Glutamatergic neuron (in vitro differentiated cells): ENCODE results near the gene GALNS. TPM values are rescaled to one million over a fixed set of nuclear protein-coding genes. Genes with fewer than 3 reads are reported as not detected.

Experiments
- DNase-seq: peaks from one replicate; pipeline ENCODE4 v3.0.0; 2022
- H3K27ac Mint-ChIP-seq: one replicate; pipeline ENCODE4 v1.8.0; 2020; ENCODE audit warnings: mild to moderate bottlenecking, mixed read lengths, inconsistent platforms; ENCODE audit not compliant: unreplicated experiment
- H3K27me3 Mint-ChIP-seq: one replicate; pipeline ENCODE4 v1.8.0; 2020; ENCODE audit warnings: mild to moderate bottlenecking, moderate library complexity, mixed read lengths, inconsistent platforms; ENCODE audit not compliant: unreplicated experiment
- H3K36me3 Mint-ChIP-seq: one replicate; pipeline ENCODE4 v1.8.0; 2020; ENCODE audit warnings: mild to moderate bottlenecking, mixed read lengths, inconsistent platforms; ENCODE audit not compliant: unreplicated experiment
- H3K4me1 Mint-ChIP-seq: one replicate; pipeline ENCODE4 v1.8.0; 2020; ENCODE audit warnings: mild to moderate bottlenecking, low read depth, mixed read lengths, inconsistent platforms; ENCODE audit not compliant: unreplicated experiment
- H3K4me3 Mint-ChIP-seq: one replicate; pipeline ENCODE4 v1.8.0; 2020; ENCODE audit warnings: mild to moderate bottlenecking, mixed read lengths, inconsistent platforms; ENCODE audit not compliant: unreplicated experiment
- H3K9me3 Mint-ChIP-seq: one replicate; pipeline ENCODE4 v1.8.0; 2020; ENCODE audit warnings: mild to moderate bottlenecking, moderate library complexity, mixed read lengths, inconsistent platforms; ENCODE audit not compliant: unreplicated experiment
- total RNA-seq: library from RNA; stranded (reverse); fragmentation: NEBNext Ultra II Directional; extraction: Animal tissue kit (Norgen Biotek cat#: 25700); gene quantifications from one replicate; pipeline ENCODE4 v1.2.1, GENCODE V29; 2021; ENCODE audit not compliant: unreplicated experiment
- TF ChIP-seq, protein P1 (sequence below): fragments of 200-600 bp; sonication (generic); IDR thresholded peaks from one replicate; pipeline ENCODE4 v1.5.0; 2021; ENCODE audit not compliant: partially characterized antibody, unreplicated experiment

Gene GALNS
- total RNA-seq, 1 donor from 2014 or later: 31.7 TPM

DNA sequence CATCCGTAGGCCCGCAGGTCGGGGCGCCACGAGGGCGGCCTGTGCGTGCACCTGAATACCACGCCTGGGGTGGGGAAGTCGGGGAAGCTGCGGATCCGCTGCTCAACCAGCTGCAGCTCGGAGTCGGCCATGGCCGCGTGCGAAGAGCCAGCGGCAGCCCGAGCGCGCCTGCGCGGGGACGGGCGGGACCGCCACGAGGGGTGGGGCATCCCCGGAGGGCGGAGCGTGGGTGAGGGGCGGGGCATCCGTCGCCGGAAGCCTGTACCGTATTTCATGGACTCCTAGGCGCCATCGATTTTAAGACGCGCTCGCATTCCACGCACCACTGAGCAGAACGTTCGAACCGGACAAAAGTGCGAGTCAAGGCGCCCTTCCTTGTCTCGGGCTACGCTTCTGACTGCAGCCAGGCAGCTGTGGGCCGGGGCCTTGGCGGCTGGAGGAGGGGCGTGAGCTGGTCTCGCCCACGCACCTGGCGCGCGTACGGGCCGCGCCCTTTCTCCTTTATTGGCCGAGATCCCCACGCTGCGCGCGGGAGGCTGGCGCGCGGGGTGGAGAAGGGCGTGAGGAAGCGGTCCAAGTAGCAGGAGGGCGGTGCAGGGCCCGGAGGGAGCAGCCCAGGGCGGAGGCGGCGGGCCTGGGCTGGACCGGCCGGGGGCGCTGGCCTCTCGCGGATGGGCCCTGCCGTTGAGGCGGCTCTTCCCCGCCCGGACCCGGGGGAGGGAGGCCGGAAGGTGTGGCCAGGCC, 44.8 kb downstream of the GALNS start, which contains the start of gene APRT:
TSS of gene APRT (minus strand) at position 160 of the 744 bp plus-strand sequence. CDS start at position 131, 29 bp downstream.
- H3K36me3 Mint-ChIP-seq: no peaks in the 10 kb centered on the region
- H3K4me1 Mint-ChIP-seq: peaks cover 4% of the 10 kb centered on the region
- H3K9me3 Mint-ChIP-seq: no peaks in the 10 kb centered on the region
- TF ChIP-seq, protein P1, sequence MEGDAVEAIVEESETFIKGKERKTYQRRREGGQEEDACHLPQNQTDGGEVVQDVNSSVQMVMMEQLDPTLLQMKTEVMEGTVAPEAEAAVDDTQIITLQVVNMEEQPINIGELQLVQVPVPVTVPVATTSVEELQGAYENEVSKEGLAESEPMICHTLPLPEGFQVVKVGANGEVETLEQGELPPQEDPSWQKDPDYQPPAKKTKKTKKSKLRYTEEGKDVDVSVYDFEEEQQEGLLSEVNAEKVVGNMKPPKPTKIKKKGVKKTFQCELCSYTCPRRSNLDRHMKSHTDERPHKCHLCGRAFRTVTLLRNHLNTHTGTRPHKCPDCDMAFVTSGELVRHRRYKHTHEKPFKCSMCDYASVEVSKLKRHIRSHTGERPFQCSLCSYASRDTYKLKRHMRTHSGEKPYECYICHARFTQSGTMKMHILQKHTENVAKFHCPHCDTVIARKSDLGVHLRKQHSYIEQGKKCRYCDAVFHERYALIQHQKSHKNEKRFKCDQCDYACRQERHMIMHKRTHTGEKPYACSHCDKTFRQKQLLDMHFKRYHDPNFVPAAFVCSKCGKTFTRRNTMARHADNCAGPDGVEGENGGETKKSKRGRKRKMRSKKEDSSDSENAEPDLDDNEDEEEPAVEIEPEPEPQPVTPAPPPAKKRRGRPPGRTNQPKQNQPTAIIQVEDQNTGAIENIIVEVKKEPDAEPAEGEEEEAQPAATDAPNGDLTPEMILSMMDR: no peak
- peak within 1 kb of the TSS; percentile 88 for H3K4me3 Mint-ChIP-seq
- peak within 1 kb of the TSS; percentile 93 for H3K27ac Mint-ChIP-seq
- peak; percentile 99 for DNase-seq
- H3K27me3 Mint-ChIP-seq: peaks cover 1% of the 10 kb centered on the region

- Mint-ChIP-seq H3K27me3 (peaks cover 1% of the 10 kb centered on the region), H3K27ac (no peak overlapping the region), H3K4me3 (peak overlapping the region; percentile 81), H3K9me3 (no peaks in the 10 kb centered on the region), H3K36me3 (no peaks in the 10 kb centered on the region), H3K4me1 (peaks cover 4% of the 10 kb centered on the region)
- TF ChIP-seq, protein P1: no peak
- DNase-seq: no peak
Observed at GRCh38 chr16:88810912-88811768, 45.6 kb downstream of the GALNS start.

GRCh38 chr16:88810166-88810911, 46.4 kb downstream of the GALNS start:
- TF ChIP-seq, protein P1: no peak
- Mint-ChIP-seq H3K4me1 (peaks cover 4% of the 10 kb centered on the region), H3K9me3 (no peaks in the 10 kb centered on the region), H3K27ac (no peak overlapping the region), H3K4me3 (peak overlapping the region; percentile 81), H3K36me3 (no peaks in the 10 kb centered on the region), H3K27me3 (peaks cover 1% of the 10 kb centered on the region)
- no peak for DNase-seq

- DNase-seq: no peak
- Mint-ChIP-seq H3K36me3 (no peaks in the 10 kb centered on the region), H3K27ac (no peak overlapping the region), H3K4me1 (peaks cover 4% of the 10 kb centered on the region), H3K27me3 (peaks cover 1% of the 10 kb centered on the region), H3K4me3 (no peak overlapping the region), H3K9me3 (no peaks in the 10 kb centered on the region)
- TF ChIP-seq, protein P1: no peak
Observed at GRCh38 chr16:88809676-88810165, 47.0 kb downstream of the GALNS start.
